Islet precursor cell (in vitro differentiated cells): ENCODE results near the gene BLCAP.
A peak's percentile ranks its signal among the peaks of the same experiment; 100 is the strongest.

Experiments used
- DNase-seq: peaks from one replicate; pipeline ENCODE4 v3.0.0-alpha.2; 2018

BLCAP gene

GRCh38 chr20:37513779-37514359 lies 13.8 kb downstream of the BLCAP start:
- DNase-seq = no peak

GRCh38 chr20:37511610-37512275 lies 15.9 kb downstream of the BLCAP start:
- DNase-seq = no peak

- no peak for DNase-seq
Observed at GRCh38 chr20:37510226-37510625, 17.4 kb downstream of the BLCAP start.

GRCh38 chr20:37506152-37506725 lies 21.4 kb downstream of the BLCAP start:
- no peak for DNase-seq

GRCh38 chr20:37505263-37506151 lies 22.2 kb downstream of the BLCAP start:
- DNase-seq = no peak

- no peak for DNase-seq
Observed at GRCh38 chr20:37504404-37505096, 23.1 kb downstream of the BLCAP start.

GRCh38 chr20:37503256-37503927 lies 24.3 kb downstream of the BLCAP start:
- no peak for DNase-seq

- no peak for DNase-seq
Observed at GRCh38 chr20:37502654-37503053, 25.0 kb downstream of the BLCAP start.

- DNase-seq = no peak
Observed at GRCh38 chr20:37501940-37502339, 25.7 kb downstream of the BLCAP start.

- no peak for DNase-seq
Observed at GRCh38 chr20:37500311-37500710, 27.4 kb downstream of the BLCAP start.

- no peak for DNase-seq
Observed at GRCh38 chr20:37498066-37498665, 29.5 kb downstream of the BLCAP start.

GRCh38 chr20:37494796-37495195 lies 32.9 kb downstream of the BLCAP start:
- no peak for DNase-seq

- no peak for DNase-seq
Observed at GRCh38 chr20:37494301-37494700, 33.4 kb downstream of the BLCAP start.

GRCh38 chr20:37492945-37493344 lies 34.7 kb downstream of the BLCAP start:
- DNase-seq = no peak

GRCh38 chr20:37492096-37492625 lies 35.5 kb downstream of the BLCAP start:
- DNase-seq = no peak

- DNase-seq = no peak
Observed at GRCh38 chr20:37490663-37491350, 36.9 kb downstream of the BLCAP start.

- DNase-seq = peak; percentile 32
Observed at GRCh38 chr20:37486209-37486608, 41.5 kb downstream of the BLCAP start.

GRCh38 chr20:37484331-37484730 lies 43.3 kb downstream of the BLCAP start:
- DNase-seq = no peak

GRCh38 chr20:37481610-37482009 lies 46.1 kb downstream of the BLCAP start:
- DNase-seq = no peak

- no peak for DNase-seq
Observed at GRCh38 chr20:37480919-37481318, 46.8 kb downstream of the BLCAP start.
